Right renal pelvis (tissue), 4 donors: ENCODE data around the gene HHATL. TPM values are rescaled to one million over a fixed set of nuclear protein-coding genes. Genes with fewer than 3 reads are reported as not detected.

Experiments
- DNase-seq, 4 donors: peaks; one replicate each; pipeline ENCODE4 v3.0.0-alpha.2; 2013; ENCODE audit warnings: low read depth in 4 of 4, low spot score in 3 of 4, missing footprints in 1 of 4
- polyA plus RNA-seq, 4 donors: library from polyadenylated mRNA; unstranded; fragments of 120-200 nt; gene quantifications; one replicate each; pipeline ENCODE4 v1.2.1, GENCODE V29; 2013; ENCODE audit not compliant: insufficient read length in 4 of 4

The HHATL gene
- polyA plus RNA-seq, 4 donors: 0.30 to 0.40 (median 0.36) TPM

GRCh38 chr3:42700366-42701288 is 2.0 kb downstream of the HHATL start:
- DNase-seq: no peak

GRCh38 chr3:42699511-42699971 is 3.1 kb downstream of the HHATL start:
- no peak for DNase-seq

GRCh38 chr3:42698911-42699230 is 3.7 kb downstream of the HHATL start:
- DNase-seq: no peak

- no peak for DNase-seq
Observed at GRCh38 chr3:42698216-42698910, 4.2 kb downstream of the HHATL start.

- no peak for DNase-seq
Observed at GRCh38 chr3:42697289-42698051, 5.1 kb downstream of the HHATL start.

GRCh38 chr3:42696356-42697288 is 6.0 kb downstream of the HHATL start:
- no peak for DNase-seq

- no peak for DNase-seq
Observed at GRCh38 chr3:42694366-42694765, 8.2 kb downstream of the HHATL start.

- DNase-seq: no peak
Observed at GRCh38 chr3:42693530-42693930, 9.1 kb downstream of the HHATL start.

GRCh38 chr3:42692667-42693529 is 9.7 kb downstream of the HHATL start:
- DNase-seq: no peak

- DNase-seq: no peak
Observed at GRCh38 chr3:42691816-42692666, 10.6 kb downstream of the HHATL start.

GRCh38 chr3:42690766-42691680 is 11.6 kb downstream of the HHATL start:
- DNase-seq: no peak

- no peak for DNase-seq
Observed at GRCh38 chr3:42690191-42690590, 12.4 kb downstream of the HHATL start.

GRCh38 chr3:42689421-42690014 is 13.1 kb downstream of the HHATL start:
- DNase-seq: no peak

GRCh38 chr3:42688487-42689420 is 13.8 kb downstream of the HHATL start:
- DNase-seq: no peak

- DNase-seq: no peak
Observed at GRCh38 chr3:42688016-42688415, 14.6 kb downstream of the HHATL start.
